KMS-11 (cell line): ENCODE measurements around the gene ATXN7L1.
A peak's percentile ranks its signal among the peaks of the same experiment; 100 is the strongest.

Source experiments
- H2AFZ ChIP-seq: fragments of 200-600 bp; sonication (generic); 2 replicates; pipeline ENCODE4 v1.6.1; 2016; ENCODE audit warnings: antibody characterized with exemption, mixed run types, low read depth
- H3K27ac ChIP-seq: fragments of 200-600 bp; sonication (generic); 2 replicates; pipeline ENCODE4 v1.6.1; 2016; ENCODE audit warnings: mild to moderate bottlenecking, mixed run types
- H3K27me3 ChIP-seq: fragments of 200-600 bp; sonication (generic); 2 replicates; pipeline ENCODE4 v1.6.1; 2017; ENCODE audit warnings: mild to moderate bottlenecking, low read depth, mixed run types, moderate library complexity; ENCODE audit not compliant: insufficient read depth
- H3K36me3 ChIP-seq: fragments of 200-600 bp; sonication (generic); 2 replicates; pipeline ENCODE4 v1.6.1; 2017; ENCODE audit warnings: mild to moderate bottlenecking, mixed run types; ENCODE audit not compliant: insufficient read depth
- H3K4me1 ChIP-seq: fragments of 200-600 bp; sonication (generic); 2 replicates; pipeline ENCODE4 v1.6.1; 2016; ENCODE audit warnings: mild to moderate bottlenecking, low read depth, mixed run types; ENCODE audit not compliant: poor library complexity, severe bottlenecking
- H3K4me2 ChIP-seq: fragments of 200-600 bp; sonication (generic); 2 replicates; pipeline ENCODE4 v1.7.0; 2016; ENCODE audit warnings: mild to moderate bottlenecking, mixed run types
- H3K4me3 ChIP-seq: fragments of 200-600 bp; sonication (generic); IDR thresholded peaks from 2 replicates; pipeline ENCODE4 v1.6.1; 2017; ENCODE audit warnings: low read depth, low read length, mixed read lengths; ENCODE audit not compliant: insufficient read depth
- H3K79me2 ChIP-seq: fragments of 200-600 bp; sonication (generic); 2 replicates; pipeline ENCODE4 v1.6.1; 2016; ENCODE audit warnings: low read depth, mixed run types; ENCODE audit not compliant: insufficient read depth
- H3K9ac ChIP-seq: fragments of 200-600 bp; sonication (generic); 2 replicates; pipeline ENCODE4 v1.6.1; 2016; ENCODE audit warnings: mild to moderate bottlenecking, mixed run types
- H4K20me1 ChIP-seq: fragments of 200-600 bp; sonication (generic); 2 replicates; pipeline ENCODE4 v1.6.1; 2016; ENCODE audit warnings: mild to moderate bottlenecking, mixed run types; ENCODE audit not compliant: insufficient read depth
- TF ChIP-seq, protein P1 (sequence below): fragments of 200-600 bp; sonication (generic); conservative IDR thresholded peaks from 2 replicates; pipeline ENCODE4 v1.6.1; 2017; ENCODE audit warnings: low read depth, mild to moderate bottlenecking, antibody characterized with exemption, low read length, moderate library complexity, mixed read lengths

ATXN7L1 gene

DNA sequence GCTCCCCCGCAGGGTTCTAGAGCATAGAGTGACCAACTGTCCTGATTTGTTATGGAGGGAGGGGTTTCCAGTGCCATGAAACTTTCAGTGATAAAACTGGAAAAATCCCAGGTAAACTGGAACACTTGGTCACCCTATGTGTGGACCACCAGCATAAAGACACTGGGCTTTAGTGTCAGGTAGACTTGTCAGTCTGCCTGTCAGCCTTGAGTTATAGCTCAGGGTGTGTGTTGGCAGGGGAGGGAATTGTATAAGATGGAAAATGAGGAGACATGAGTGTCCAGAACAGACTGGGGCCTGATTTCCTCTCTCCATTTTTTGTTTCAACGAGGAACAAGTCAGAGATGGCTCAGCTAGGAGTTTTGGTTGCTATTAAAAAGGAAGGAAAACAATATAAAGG is 284.9 kb downstream of the ATXN7L1 start:
- H3K27me3 ChIP-seq, result no peaks in the 10 kb centered on the region
- TF ChIP-seq, protein P1, sequence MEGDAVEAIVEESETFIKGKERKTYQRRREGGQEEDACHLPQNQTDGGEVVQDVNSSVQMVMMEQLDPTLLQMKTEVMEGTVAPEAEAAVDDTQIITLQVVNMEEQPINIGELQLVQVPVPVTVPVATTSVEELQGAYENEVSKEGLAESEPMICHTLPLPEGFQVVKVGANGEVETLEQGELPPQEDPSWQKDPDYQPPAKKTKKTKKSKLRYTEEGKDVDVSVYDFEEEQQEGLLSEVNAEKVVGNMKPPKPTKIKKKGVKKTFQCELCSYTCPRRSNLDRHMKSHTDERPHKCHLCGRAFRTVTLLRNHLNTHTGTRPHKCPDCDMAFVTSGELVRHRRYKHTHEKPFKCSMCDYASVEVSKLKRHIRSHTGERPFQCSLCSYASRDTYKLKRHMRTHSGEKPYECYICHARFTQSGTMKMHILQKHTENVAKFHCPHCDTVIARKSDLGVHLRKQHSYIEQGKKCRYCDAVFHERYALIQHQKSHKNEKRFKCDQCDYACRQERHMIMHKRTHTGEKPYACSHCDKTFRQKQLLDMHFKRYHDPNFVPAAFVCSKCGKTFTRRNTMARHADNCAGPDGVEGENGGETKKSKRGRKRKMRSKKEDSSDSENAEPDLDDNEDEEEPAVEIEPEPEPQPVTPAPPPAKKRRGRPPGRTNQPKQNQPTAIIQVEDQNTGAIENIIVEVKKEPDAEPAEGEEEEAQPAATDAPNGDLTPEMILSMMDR, result no peak
- H3K27ac ChIP-seq, result peak overlapping the region; percentile 6; the same call in 1 of the 2 replicates
- H3K79me2 ChIP-seq, result no peaks in the 10 kb centered on the region
- H3K4me3 ChIP-seq, result no peak overlapping the region
- peaks cover 85% of the 10 kb centered on the region for H3K4me1 ChIP-seq
- no peak overlapping the region for H3K9ac ChIP-seq
- H4K20me1 ChIP-seq, result no peaks in the 10 kb centered on the region
- peak overlapping the region; percentile 25; the same call in 1 of the 2 replicates for H3K4me2 ChIP-seq
- no peaks in the 10 kb centered on the region for H3K36me3 ChIP-seq
- no peak overlapping the region; the same call in 1 of the 2 replicates for H2AFZ ChIP-seq

DNA sequence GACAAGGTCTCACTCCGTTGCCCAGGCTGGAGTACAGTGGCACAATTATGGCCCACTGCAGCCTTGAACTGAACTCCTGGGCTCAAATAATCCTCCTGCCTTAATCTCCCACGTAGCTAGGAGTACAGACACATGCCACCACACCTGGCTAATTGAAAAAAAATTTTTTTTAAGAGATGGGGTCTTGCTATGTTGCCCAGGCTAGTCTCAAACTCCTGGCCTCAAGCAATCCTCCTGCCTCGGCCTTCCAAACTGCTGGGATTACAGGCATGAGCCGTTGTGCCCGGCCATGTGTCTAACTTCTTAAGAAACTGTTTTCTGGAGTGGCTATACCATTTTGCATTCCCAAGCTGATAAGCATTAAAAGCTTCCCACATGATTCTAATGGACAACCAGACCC is 285.6 kb downstream of the ATXN7L1 start:
- no peak overlapping the region; the same call in 1 of the 2 replicates for H3K27ac ChIP-seq
- H3K27me3 ChIP-seq, result no peaks in the 10 kb centered on the region
- no peak overlapping the region for H3K4me3 ChIP-seq
- no peak overlapping the region for H2AFZ ChIP-seq
- H3K4me2 ChIP-seq, result peak overlapping the region; percentile 25; the same call in 1 of the 2 replicates
- TF ChIP-seq, protein P1, result no peak
- H4K20me1 ChIP-seq, result no peaks in the 10 kb centered on the region
- H3K9ac ChIP-seq, result no peak overlapping the region
- no peaks in the 10 kb centered on the region for H3K79me2 ChIP-seq
- H3K4me1 ChIP-seq, result peaks cover 93% of the 10 kb centered on the region
- H3K36me3 ChIP-seq, result no peaks in the 10 kb centered on the region

- H3K27ac ChIP-seq, result peak overlapping the region; percentile 67
- peak overlapping the region; percentile 18; the same call in 1 of the 2 replicates for H2AFZ ChIP-seq
- no peak overlapping the region for H3K9ac ChIP-seq
- TF ChIP-seq, protein P1, result peak; percentile 90
- H3K4me3 ChIP-seq, result no peak overlapping the region
- H3K27me3 ChIP-seq, result no peaks in the 10 kb centered on the region
- peak overlapping the region; percentile 43; the same call in 1 of the 2 replicates for H3K4me2 ChIP-seq
- H3K36me3 ChIP-seq, result no peaks in the 10 kb centered on the region
- no peaks in the 10 kb centered on the region for H4K20me1 ChIP-seq
- H3K4me1 ChIP-seq, result peaks cover 93% of the 10 kb centered on the region
- no peaks in the 10 kb centered on the region for H3K79me2 ChIP-seq
Measured at GRCh38 chr7:105589356-105590077, 286.9 kb downstream of the ATXN7L1 start.

GRCh38 chr7:105587909-105588635 is 288.3 kb downstream of the ATXN7L1 start:
- Histone ChIP-seq H3K27ac (peak overlapping the region; percentile 67), H3K79me2 (no peaks in the 10 kb centered on the region), H3K27me3 (no peaks in the 10 kb centered on the region), H3K36me3 (no peaks in the 10 kb centered on the region), H4K20me1 (no peaks in the 10 kb centered on the region), H3K4me2 (peak overlapping the region; percentile 33; the same call in 1 of the 2 replicates), H2AFZ (0 out of 2 replicates have a peak overlapping the region, but pooled peaks have one; percentile 1), H3K9ac (no peak overlapping the region), H3K4me1 (peaks cover 81% of the 10 kb centered on the region), H3K4me3 (no peak overlapping the region)
- TF ChIP-seq, protein P1, result no peak
